Endothelial cell (in vitro differentiated cells): ENCODE measurements around the gene PIK3CD. TPM values are rescaled to one million over a fixed set of nuclear protein-coding genes. Genes with fewer than 3 reads are reported as not detected.

ENCODE experiments used
- DNase-seq: peaks from one replicate; pipeline ENCODE4 v3.0.0; 2021; ENCODE audit warnings: low spot score
- H3K27ac Mint-ChIP-seq: one replicate; pipeline ENCODE4 v1.8.0; 2021; ENCODE audit warnings: mixed read lengths, inconsistent platforms; ENCODE audit not compliant: unreplicated experiment
- H3K27me3 Mint-ChIP-seq: one replicate; pipeline ENCODE4 v1.8.0; 2021; ENCODE audit warnings: mild to moderate bottlenecking, moderate library complexity, mixed read lengths, inconsistent platforms; ENCODE audit not compliant: unreplicated experiment
- H3K36me3 Mint-ChIP-seq: one replicate; pipeline ENCODE4 v1.8.0; 2021; ENCODE audit warnings: mild to moderate bottlenecking, low read depth, mixed read lengths, inconsistent platforms; ENCODE audit not compliant: unreplicated experiment
- H3K4me1 Mint-ChIP-seq: one replicate; pipeline ENCODE4 v1.8.0; 2021; ENCODE audit warnings: mild to moderate bottlenecking, mixed read lengths, inconsistent platforms; ENCODE audit not compliant: unreplicated experiment
- H3K4me3 Mint-ChIP-seq: one replicate; pipeline ENCODE4 v1.8.0; 2021; ENCODE audit warnings: mild to moderate bottlenecking, mixed read lengths, inconsistent platforms; ENCODE audit not compliant: unreplicated experiment
- H3K9me3 Mint-ChIP-seq: one replicate; pipeline ENCODE4 v1.8.0; 2021; ENCODE audit warnings: mixed read lengths, inconsistent platforms; ENCODE audit not compliant: unreplicated experiment
- total RNA-seq: library from RNA; stranded (reverse); fragmentation: NEBNext Ultra II Directional; extraction: Animal tissue kit (Norgen Biotek cat#: 25700); gene quantifications from one replicate; pipeline ENCODE4 v1.2.1, GENCODE V29; 2021; ENCODE audit not compliant: unreplicated experiment
- TF ChIP-seq, protein P1 (sequence below): fragments of 200-600 bp; sonication (generic); IDR thresholded peaks from one replicate; pipeline ENCODE4 v1.5.0; 2021; ENCODE audit warnings: antibody characterized with exemption; ENCODE audit not compliant: unreplicated experiment

The PIK3CD gene
- total RNA-seq, 1 donor from 2014 or later: 30.3 TPM

DNA sequence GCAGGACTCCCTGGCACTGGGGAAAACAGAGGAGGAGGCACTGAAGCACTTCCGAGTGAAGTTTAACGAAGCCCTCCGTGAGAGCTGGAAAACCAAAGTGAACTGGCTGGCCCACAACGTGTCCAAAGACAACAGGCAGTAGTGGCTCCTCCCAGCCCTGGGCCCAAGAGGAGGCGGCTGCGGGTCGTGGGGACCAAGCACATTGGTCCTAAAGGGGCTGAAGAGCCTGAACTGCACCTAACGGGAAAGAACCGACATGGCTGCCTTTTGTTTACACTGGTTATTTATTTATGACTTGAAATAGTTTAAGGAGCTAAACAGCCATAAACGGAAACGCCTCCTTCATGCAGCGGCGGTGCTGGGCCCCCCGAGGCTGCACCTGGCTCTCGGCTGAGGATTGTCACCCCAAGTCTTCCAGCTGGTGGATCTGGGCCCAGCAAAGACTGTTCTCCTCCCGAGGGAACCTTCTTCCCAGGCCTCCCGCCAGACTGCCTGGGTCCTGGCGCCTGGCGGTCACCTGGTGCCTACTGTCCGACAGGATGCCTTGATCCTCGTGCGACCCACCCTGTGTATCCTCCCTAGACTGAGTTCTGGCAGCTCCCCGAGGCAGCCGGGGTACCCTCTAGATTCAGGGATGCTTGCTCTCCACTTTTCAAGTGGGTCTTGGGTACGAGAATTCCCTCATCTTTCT is 75.5 kb downstream of the PIK3CD start:
- H3K36me3 Mint-ChIP-seq: peaks cover 49% of the 10 kb centered on the region
- DNase-seq: no peak
- TF ChIP-seq, protein P1, sequence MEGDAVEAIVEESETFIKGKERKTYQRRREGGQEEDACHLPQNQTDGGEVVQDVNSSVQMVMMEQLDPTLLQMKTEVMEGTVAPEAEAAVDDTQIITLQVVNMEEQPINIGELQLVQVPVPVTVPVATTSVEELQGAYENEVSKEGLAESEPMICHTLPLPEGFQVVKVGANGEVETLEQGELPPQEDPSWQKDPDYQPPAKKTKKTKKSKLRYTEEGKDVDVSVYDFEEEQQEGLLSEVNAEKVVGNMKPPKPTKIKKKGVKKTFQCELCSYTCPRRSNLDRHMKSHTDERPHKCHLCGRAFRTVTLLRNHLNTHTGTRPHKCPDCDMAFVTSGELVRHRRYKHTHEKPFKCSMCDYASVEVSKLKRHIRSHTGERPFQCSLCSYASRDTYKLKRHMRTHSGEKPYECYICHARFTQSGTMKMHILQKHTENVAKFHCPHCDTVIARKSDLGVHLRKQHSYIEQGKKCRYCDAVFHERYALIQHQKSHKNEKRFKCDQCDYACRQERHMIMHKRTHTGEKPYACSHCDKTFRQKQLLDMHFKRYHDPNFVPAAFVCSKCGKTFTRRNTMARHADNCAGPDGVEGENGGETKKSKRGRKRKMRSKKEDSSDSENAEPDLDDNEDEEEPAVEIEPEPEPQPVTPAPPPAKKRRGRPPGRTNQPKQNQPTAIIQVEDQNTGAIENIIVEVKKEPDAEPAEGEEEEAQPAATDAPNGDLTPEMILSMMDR: no peak

DNA sequence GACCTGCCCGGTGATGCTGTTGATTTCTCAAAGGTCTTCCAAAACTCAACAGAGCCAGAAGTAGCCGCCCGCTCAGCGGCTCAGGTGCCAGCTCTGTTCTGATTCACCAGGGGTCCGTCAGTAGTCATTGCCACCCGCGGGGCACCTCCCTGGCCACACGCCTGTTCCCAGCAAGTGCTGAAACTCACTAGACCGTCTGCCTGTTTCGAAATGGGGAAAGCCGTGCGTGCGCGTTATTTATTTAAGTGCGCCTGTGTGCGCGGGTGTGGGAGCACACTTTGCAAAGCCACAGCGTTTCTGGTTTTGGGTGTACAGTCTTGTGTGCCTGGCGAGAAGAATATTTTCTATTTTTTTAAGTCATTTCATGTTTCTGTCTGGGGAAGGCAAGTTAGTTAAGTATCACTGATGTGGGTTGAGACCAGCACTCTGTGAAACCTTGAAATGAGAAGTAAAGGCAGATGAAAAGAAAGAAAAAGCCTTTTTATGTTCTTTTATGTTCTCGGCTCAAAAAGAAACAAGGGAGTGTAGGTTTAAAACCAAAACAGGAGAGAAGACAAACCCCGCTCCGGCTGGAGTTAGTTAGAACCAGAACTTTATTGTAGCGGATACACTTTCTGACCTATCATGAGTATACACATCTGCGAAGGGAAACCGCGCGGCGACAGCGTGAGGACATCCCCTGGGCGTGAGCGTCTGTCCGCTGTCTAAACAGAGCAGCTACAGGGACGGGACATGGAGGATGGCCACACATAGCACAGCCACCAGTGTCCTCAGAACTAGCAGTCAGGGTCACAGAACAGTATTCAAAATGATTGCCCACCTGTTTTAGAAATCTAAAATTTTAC is 77.1 kb downstream of the PIK3CD start:
- peaks cover 4% of the 10 kb centered on the region for H3K4me1 Mint-ChIP-seq
- no peaks in the 10 kb centered on the region for H3K9me3 Mint-ChIP-seq
- TF ChIP-seq, protein P1: no peak
- H3K27ac Mint-ChIP-seq: no peak overlapping the region
- H3K4me3 Mint-ChIP-seq: no peak overlapping the region
- peaks cover 6% of the 10 kb centered on the region for H3K27me3 Mint-ChIP-seq
- no peak for DNase-seq
- H3K36me3 Mint-ChIP-seq: peaks cover 51% of the 10 kb centered on the region

More for the DNA sequence above, 75.5 kb downstream of the PIK3CD start:
- Mint-ChIP-seq H3K4me3 (no peak overlapping the region), H3K27me3 (peaks cover 6% of the 10 kb centered on the region), H3K27ac (peak overlapping the region; percentile 24), H3K9me3 (no peaks in the 10 kb centered on the region), H3K4me1 (peaks cover 4% of the 10 kb centered on the region)

DNA sequence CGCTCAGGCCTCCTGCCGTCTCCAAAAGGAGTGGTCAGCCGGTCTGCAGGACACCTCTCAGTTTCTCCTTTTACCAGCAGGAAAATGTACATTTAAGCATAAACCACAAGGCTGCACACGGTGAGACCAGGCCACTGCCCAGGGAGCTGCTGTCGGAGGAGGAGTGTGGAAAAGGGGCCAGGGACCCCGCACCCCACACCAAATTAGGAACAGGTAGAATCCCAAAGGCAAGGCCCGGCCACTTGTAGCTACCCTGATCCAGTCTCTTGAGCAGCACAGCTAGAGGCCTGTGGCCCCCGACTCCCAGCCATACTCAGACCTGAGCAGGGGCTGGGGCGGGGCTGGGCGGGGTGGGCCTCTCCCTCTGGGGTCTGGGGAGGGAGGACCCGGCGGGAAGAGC is 78.0 kb downstream of the PIK3CD start:
- DNase-seq: no peak
- Mint-ChIP-seq H3K27ac (no peak overlapping the region), H3K36me3 (peaks cover 52% of the 10 kb centered on the region)

DNA sequence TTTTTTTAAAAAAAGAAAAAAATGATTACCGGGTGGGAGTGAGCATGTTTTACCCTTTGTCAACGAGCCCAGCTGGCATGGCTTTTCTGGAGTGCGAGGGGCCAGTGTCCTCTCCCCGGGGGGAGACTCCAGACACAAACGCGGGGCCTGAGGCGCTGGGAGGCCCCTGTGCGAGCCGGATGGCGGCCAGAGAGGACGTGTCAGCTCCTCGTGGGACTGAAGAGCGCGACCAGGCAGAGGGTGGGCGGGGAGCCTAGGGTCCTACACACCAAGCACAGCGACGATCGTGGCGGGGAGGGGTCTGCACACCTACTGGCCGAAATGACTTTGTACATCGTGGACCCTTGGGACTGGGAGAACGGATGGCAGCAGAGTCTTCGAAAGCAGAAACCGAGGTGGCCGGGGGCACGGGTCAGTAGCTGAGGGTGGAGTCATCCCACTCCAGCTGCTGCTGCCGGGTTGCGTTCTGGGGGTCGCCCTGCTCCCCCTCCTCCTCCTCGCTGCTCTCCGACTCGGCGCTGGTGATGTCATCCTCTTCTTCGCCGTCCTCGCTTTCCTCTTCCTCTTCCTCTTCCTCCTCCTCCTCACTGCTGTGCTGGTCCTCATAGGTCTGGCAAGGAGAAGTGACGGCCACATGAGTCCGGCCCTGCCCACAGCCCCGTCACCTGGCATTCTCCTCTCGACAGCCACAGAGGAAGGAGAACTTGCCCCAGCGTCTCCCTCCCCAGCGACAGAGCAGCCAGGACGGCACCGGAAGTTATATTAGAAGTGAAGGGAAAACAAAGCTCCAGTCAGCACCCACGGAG is 78.8 kb downstream of the PIK3CD start:
- TF ChIP-seq, protein P1: no peak
- H3K36me3 Mint-ChIP-seq: peaks cover 59% of the 10 kb centered on the region
- no peak for DNase-seq
- peaks cover 4% of the 10 kb centered on the region for H3K4me1 Mint-ChIP-seq
- peaks cover 10% of the 10 kb centered on the region for H3K27me3 Mint-ChIP-seq
- peak overlapping the region; percentile 57 for H3K27ac Mint-ChIP-seq
- peak overlapping the region; percentile 62 for H3K4me3 Mint-ChIP-seq
- no peaks in the 10 kb centered on the region for H3K9me3 Mint-ChIP-seq

More for the DNA sequence above, 78.0 kb downstream of the PIK3CD start:
- peaks cover 4% of the 10 kb centered on the region for H3K4me1 Mint-ChIP-seq
- H3K9me3 Mint-ChIP-seq: no peaks in the 10 kb centered on the region
- no peak overlapping the region for H3K4me3 Mint-ChIP-seq
- H3K27me3 Mint-ChIP-seq: peaks cover 10% of the 10 kb centered on the region
- TF ChIP-seq, protein P1: no peak
